Mesothelial cell of epicardium (in vitro differentiated cells): ENCODE measurements around the gene TEKT1. TPM values are rescaled to one million over a fixed set of nuclear protein-coding genes. Genes with fewer than 3 reads are reported as not detected.
"Not testable (repeated sequence)": the region's sequence is repeated elsewhere in the genome, so short reads cannot be mapped to it uniquely, and the experiment has no call there.

Source experiments
- DNase-seq, 2 experiments: peaks; one replicate each; pipeline ENCODE4 v3.0.0; 2021; ENCODE audit warnings: low spot score in 2 of 2; ENCODE audit not compliant: unreplicated experiment in 2 of 2
- H3K27ac Mint-ChIP-seq: 2 replicates; pipeline ENCODE4 v1.8.0; 2021; ENCODE audit warnings: mixed read lengths
- H3K27me3 Mint-ChIP-seq: 2 replicates; pipeline ENCODE4 v1.8.0; 2021; ENCODE audit warnings: low read depth, mixed read lengths
- H3K36me3 Mint-ChIP-seq: 2 replicates; pipeline ENCODE4 v1.8.0; 2021; ENCODE audit warnings: mixed read lengths
- H3K4me1 Mint-ChIP-seq: 2 replicates; pipeline ENCODE4 v1.8.0; 2021; ENCODE audit warnings: mixed read lengths
- H3K4me3 Mint-ChIP-seq: 2 replicates; pipeline ENCODE4 v1.8.0; 2021; ENCODE audit warnings: mild to moderate bottlenecking, moderate library complexity, mixed read lengths
- H3K9me3 Mint-ChIP-seq: 2 replicates; pipeline ENCODE4 v1.8.0; 2021; ENCODE audit warnings: mixed read lengths
- CTCF ChIP-seq: fragments of 200-600 bp; sonication (generic); IDR thresholded peaks from one replicate; pipeline ENCODE4 v1.5.0; 2021; ENCODE audit warnings: antibody characterized with exemption; ENCODE audit not compliant: unreplicated experiment
- total RNA-seq: library from RNA; stranded (reverse); gene quantifications from 3 replicates; pipeline ENCODE4 v1.2.1, GENCODE V29; 2021

TEKT1 gene
- total RNA-seq, 1 donor from 2014 or later = not detected

GRCh38 chr17:6823011-6823442 lies 8.5 kb downstream of the TEKT1 start:
- no peak overlapping the region for H3K4me3 Mint-ChIP-seq
- TF ChIP-seq CTCF = no peak
- DNase-seq = no peak

GRCh38 chr17:6818938-6819337 lies 12.6 kb downstream of the TEKT1 start:
- Mint-ChIP-seq H3K36me3 (no peaks in the 10 kb centered on the region), H3K9me3 (peaks cover 10% of the 10 kb centered on the region), H3K4me1 (no peaks in the 10 kb centered on the region), H3K27ac (no peak overlapping the region), H3K27me3 (peaks cover 21% of the 10 kb centered on the region), H3K4me3 (no peak overlapping the region)
- DNase-seq = no peak
- TF ChIP-seq CTCF = no peak

More at GRCh38 chr17:6823011-6823442, 8.5 kb downstream of the TEKT1 start:
- peaks cover 16% of the 10 kb centered on the region for H3K9me3 Mint-ChIP-seq
- no peaks in the 10 kb centered on the region for H3K36me3 Mint-ChIP-seq
- peaks cover 37% of the 10 kb centered on the region for H3K27me3 Mint-ChIP-seq
- H3K4me1 Mint-ChIP-seq = no peaks in the 10 kb centered on the region
- H3K27ac Mint-ChIP-seq = no peak overlapping the region

GRCh38 chr17:6816368-6816767 lies 15.2 kb downstream of the TEKT1 start:
- not testable (repeated sequence) for DNase-seq, H3K4me1 Mint-ChIP-seq, H3K4me3 Mint-ChIP-seq, H3K9me3 Mint-ChIP-seq, H3K36me3 Mint-ChIP-seq, H3K27ac Mint-ChIP-seq
- H3K27me3 Mint-ChIP-seq = peaks cover 29% of the 10 kb centered on the region

GRCh38 chr17:6815775-6816174 lies 15.8 kb downstream of the TEKT1 start:
- Mint-ChIP-seq H3K4me1 (no peaks in the 10 kb centered on the region), H3K36me3 (no peaks in the 10 kb centered on the region), H3K27me3 (peaks cover 28% of the 10 kb centered on the region), H3K4me3 (no peak overlapping the region), H3K9me3 (peaks cover 7% of the 10 kb centered on the region), H3K27ac (no peak overlapping the region)
- DNase-seq = no peak
- no peak for TF ChIP-seq CTCF

GRCh38 chr17:6812295-6812694 lies 19.2 kb downstream of the TEKT1 start:
- no peak for TF ChIP-seq CTCF
- Mint-ChIP-seq H3K27ac (no peak overlapping the region), H3K4me1 (no peaks in the 10 kb centered on the region), H3K36me3 (no peaks in the 10 kb centered on the region), H3K4me3 (no peak overlapping the region), H3K27me3 (peaks cover 24% of the 10 kb centered on the region), H3K9me3 (peaks cover 13% of the 10 kb centered on the region)
- DNase-seq = no peak

GRCh38 chr17:6811510-6811909 lies 20.0 kb downstream of the TEKT1 start:
- DNase-seq = no peak
- TF ChIP-seq CTCF = no peak
- H3K9me3 Mint-ChIP-seq = peaks cover 13% of the 10 kb centered on the region
- H3K4me3 Mint-ChIP-seq = no peak overlapping the region
- H3K27me3 Mint-ChIP-seq = peaks cover 24% of the 10 kb centered on the region
- H3K36me3 Mint-ChIP-seq = no peaks in the 10 kb centered on the region
- H3K27ac Mint-ChIP-seq = no peak overlapping the region
- H3K4me1 Mint-ChIP-seq = no peaks in the 10 kb centered on the region
